Epithelial cell of proximal tubule (primary cell): ENCODE measurements around the gene TUSC2. TPM values are rescaled to one million over a fixed set of nuclear protein-coding genes. Genes with fewer than 3 reads are reported as not detected.
A peak's percentile ranks its signal among the peaks of the same experiment; 100 is the strongest.

Experiments used
- DNase-seq: peaks from one replicate; pipeline ENCODE4 v3.0.0-alpha.2; 2011; ENCODE audit warnings: low read depth
- H3K4me3 ChIP-seq: 2 replicates; pipeline ENCODE4 v1.5.1; 2011; ENCODE audit warnings: low read depth, mild to moderate bottlenecking, low read length
- total RNA-seq: library from RNA; depleted of rRNA; stranded (reverse); fragments of >200 nt; gene quantifications from 2 replicates; pipeline ENCODE4 v1.2.3, GENCODE V29; 2015
- TF ChIP-seq, protein P1 (sequence below): conservative IDR thresholded peaks from 2 replicates; pipeline ENCODE4 v1.5.1; 2012; ENCODE audit warnings: low read depth, mild to moderate bottlenecking, low read length

TUSC2 gene
- total RNA-seq, 1 donor from 2014 or later, result 46.6 TPM

DNA sequence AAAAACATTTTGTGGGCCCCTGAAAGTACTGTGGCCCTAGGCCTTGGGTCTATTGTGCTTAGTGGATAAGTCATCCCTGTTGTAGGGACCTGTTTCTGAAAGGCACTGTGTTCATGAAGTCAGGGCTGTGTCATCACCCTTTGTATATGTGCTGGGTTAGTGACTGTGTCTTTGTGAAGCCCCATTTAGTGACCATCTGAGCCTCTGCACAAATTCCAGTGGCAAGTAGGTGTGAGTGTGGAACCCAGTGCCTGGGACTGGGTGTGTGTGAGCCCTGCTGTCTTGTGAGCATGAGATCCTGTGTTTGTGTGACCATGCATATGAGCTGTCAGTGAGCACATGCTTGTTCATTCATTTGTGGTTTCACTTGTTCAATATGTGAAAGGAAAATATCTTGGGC lies 23.4 kb downstream of the TUSC2 start:
- DNase-seq, result no peak
- H3K4me3 ChIP-seq, result no peak overlapping the region
- TF ChIP-seq, protein P1, sequence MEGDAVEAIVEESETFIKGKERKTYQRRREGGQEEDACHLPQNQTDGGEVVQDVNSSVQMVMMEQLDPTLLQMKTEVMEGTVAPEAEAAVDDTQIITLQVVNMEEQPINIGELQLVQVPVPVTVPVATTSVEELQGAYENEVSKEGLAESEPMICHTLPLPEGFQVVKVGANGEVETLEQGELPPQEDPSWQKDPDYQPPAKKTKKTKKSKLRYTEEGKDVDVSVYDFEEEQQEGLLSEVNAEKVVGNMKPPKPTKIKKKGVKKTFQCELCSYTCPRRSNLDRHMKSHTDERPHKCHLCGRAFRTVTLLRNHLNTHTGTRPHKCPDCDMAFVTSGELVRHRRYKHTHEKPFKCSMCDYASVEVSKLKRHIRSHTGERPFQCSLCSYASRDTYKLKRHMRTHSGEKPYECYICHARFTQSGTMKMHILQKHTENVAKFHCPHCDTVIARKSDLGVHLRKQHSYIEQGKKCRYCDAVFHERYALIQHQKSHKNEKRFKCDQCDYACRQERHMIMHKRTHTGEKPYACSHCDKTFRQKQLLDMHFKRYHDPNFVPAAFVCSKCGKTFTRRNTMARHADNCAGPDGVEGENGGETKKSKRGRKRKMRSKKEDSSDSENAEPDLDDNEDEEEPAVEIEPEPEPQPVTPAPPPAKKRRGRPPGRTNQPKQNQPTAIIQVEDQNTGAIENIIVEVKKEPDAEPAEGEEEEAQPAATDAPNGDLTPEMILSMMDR, result no peak

DNA sequence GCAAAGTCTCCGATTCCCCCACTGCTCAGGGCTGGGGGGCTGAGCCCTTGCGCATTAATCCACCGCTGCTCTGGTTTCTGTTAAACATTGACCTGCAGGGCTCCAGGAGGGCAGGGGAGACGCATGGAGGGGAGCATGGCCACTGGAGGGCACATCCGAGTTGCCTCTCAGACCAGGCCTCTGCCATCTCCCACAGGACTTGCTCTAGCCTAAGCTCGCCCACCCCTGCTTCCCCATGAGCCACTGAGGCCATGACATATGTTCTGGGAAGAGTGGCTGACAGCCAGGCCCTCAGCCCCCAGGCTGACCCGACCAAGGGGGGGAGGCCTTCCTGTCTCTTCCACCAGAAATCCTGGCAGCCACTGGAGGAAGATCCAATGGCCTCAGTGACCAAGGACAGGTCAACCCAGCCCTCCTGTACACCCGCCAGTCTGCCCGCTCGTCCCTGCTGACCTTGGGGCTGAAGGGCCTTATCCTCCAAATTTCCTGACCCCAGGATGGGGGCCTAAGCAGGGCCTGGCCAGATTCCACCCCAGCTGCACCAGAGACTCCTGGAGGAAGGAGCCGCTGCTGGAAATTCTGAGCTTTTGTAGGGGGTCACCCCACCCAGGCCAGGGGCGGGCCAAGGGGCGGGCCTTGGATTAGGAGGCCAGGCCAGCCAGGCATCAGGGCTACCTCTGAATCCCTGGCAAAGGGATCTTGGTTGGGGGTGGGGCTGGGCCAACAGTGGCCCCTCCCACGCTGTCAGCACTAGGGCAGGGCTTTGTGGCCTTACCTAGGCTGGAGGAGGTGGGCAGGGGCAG lies 24.8 kb downstream of the TUSC2 start, which contains the start of gene HYAL1:
Gene HYAL1, minus strand, starts transcription at position 562 of the 803 bp plus-strand sequence. CDS start 618 bp downstream, outside the sequence.
- H3K4me3 ChIP-seq, result peak within 1 kb of the TSS; percentile 68
- TF ChIP-seq, protein P1, result peak; percentile 56
- DNase-seq, result no peak

DNA sequence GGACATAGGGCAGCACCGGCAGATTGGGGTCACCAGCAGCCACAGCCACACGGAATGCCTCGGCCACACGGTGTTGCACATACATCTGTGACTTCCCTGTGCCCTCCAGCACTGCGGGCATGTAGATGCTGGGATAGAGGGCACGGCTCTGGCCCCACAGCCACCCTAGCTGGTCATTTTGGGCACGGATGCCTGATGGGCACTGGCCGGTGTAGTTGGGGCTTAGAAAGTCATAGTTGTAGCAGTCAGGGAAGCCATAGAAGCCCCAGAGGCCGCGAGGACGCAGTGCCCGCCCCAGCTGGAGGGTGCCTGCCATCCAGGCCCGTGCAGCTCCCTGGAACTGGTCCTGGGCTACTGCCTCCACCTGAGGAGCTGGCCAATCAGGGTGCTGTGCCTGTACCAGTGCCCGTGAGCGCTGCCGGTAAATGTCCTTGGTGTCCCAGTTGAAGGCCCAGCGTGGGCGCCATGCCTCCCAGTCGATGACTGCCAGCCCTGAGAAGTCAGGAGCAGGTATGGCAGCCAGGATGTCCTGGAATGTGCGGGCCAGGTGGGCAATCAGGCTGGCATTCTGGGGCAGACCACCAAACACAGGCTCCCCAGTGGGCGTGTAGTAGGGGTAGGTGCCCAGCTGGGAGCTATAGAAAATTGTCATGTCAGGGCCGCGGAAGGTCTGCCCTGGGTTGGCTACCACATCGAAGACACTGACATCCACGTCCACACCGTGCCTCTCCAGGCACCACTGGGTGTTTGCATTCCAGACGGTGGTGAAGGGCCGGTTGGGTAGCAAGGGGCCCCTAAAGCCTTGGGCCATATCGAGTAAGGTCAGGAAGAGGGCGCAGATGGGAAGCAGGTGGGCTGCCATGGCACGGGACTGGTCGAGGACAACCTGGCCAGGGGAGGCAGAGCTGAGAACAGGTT lies 25.7 kb downstream of the TUSC2 start:
- peak overlapping the region; percentile 68 for H3K4me3 ChIP-seq
- no peak for DNase-seq
- TF ChIP-seq, protein P1, result no peak

DNA sequence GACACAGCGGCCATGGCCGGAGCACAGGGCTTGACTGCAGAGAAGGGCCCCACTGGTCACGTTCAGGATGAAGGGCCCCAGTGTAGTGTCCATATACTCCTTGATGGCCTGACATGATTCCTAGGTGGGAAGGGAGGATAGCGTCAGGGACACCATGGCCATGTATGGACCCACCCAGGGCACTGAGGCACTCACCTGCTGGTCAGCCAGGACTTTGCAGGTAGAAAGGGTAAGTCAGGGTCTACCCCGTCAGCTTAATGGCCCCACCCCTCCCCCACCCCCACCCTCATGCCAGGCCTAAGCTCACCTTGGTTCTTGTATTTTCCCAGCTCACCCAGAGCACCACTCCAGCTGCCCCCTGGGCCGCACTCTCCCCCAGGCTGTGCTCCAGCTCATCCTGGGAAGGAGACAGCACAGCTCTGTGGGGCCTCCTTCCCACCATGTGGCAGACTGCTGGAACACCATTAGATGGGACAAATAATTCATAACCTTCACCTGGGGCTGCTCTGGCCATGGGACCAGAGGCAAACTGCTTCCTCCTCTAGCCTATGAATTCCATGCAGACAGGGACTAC lies 27.3 kb downstream of the TUSC2 start:
- no peak for DNase-seq
- TF ChIP-seq, protein P1, result no peak
- H3K4me3 ChIP-seq, result no peak overlapping the region

DNA sequence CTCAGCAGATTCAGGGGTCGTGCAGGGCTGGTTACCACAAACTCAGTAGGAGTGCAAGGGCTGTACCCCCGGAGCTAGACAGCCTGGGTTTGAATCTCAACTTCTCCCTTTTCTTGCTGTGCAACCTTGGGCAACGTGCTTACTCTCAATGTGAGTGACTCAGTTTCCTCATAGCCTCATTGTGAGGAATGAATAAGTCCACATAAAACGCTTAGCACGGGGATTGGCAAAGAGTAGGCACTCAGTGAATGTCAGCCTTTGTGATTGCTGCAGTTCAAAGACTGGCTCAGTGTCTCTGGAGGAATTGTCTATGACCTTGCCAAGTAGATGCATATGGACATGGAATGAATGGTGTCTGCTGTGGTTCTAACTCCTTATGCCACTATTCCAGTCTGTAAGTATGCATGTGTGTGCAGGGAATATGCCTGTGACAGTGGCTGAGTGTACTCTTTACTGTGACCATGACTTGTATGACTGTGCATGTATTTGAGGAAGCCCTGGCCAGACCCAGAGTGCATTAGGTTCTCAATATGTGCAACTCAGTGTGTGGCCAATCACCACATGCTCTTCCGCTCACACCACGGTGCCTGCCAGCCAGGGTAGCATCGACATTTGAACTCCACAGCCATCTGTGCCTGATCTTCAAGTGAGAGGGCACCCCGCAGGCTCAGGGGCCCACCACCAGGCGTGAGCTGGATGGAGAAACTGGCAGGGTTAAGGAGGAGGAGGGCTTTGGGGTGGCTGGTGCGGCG lies 27.9 kb downstream of the TUSC2 start:
- TF ChIP-seq, protein P1, result no peak
- no peak for DNase-seq
- peak overlapping the region; percentile 53 for H3K4me3 ChIP-seq

DNA sequence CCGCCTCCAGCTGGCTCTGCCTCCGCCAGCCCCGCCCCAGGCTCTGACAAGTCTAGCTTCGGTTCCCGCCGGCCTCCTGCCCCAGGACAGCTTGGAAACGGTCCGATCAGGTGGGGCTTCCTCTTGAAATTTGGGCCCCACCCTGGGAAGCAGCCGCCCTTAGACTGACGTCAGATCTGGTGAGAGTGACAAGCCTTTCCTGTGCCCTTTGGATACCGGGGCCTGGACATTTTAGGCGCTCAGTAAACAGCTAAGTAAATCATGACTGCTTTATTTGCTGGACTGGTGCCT lies 28.4 kb downstream of the TUSC2 start:
- no peak for DNase-seq
- TF ChIP-seq, protein P1, result no peak
- peak overlapping the region; percentile 53 for H3K4me3 ChIP-seq
